NCI-H2081 treated with DMSO at 0.1 percent for 48 hours (cell line): ENCODE results near the gene MFSD6.
"Not testable (repeated sequence)": the region's sequence is repeated elsewhere in the genome, so short reads cannot be mapped to it uniquely, and the experiment has no call there.

Source experiments
- DNase-seq: peaks from one replicate; lab custom pipeline; 2025; lab: John Stamatoyannopoulos, UW

Gene MFSD6

DNA sequence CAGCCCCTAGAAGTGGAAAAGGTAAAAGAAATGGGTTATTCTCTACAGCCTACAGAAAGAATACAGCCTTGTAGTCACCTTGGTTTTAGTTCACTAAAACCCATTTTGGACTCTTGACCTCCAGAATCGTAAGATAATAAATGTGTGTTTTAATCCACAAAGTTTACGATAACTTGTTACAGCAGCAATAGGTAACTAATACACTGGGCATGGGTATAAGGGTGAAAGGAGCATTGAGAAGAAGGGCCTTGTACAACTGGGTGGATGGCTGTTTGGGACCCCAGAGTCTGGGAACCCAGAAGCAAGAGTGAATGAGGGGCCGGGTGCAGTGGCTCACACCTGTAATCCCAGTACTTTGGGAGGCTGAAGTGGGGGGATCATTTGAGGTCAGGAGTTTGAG lies 2.2 kb upstream of the MFSD6 start:
- no peak for DNase-seq

DNA sequence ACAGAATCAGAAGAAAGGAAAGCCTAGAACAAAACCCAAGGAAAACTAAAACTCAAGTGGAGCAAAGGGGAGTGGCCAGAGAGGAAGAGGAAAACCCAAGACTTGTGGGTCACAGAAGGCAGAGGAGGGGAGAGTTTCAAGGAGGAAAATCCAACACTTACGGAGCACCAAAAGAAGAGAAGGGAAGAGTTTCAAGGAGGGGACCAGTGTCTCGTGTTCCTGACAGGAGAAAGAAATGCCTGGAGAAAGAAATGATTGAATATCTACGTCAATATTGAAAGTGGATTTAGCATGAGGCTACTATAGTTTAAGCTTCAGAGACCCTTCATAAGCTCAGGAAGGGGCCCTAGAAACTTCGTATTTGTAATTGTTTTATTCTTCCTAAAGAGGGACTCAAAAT lies 1.4 kb upstream of the MFSD6 start:
- no peak for DNase-seq

- no peak for DNase-seq
Measured at GRCh38 chr2:190407246-190407661, 901 bp upstream of the MFSD6 start.

GRCh38 chr2:190408538-190409271 lies 550 bp downstream of the MFSD6 start:
- DNase-seq: no peak

DNA sequence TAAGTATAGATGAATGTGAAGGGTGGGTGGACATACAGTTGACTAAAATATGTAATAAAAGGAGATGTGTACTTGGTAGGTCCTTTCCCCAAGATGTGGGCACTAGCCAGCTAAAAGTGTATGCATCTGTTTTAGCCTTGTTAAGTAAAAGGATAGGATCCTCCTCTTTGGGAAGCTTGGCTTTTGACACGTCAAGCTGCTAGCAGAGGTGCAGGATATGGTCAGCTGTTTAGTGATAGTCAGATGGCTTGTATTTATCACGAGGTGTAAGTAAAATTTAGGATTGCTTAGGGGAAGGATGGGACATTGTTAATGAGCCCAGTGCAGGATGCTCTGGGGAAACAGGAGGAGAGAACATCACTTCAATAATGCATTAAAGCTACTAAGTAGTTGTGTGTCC lies 1.5 kb downstream of the MFSD6 start:
- no peak for DNase-seq

- DNase-seq: no peak
Measured at GRCh38 chr2:190410166-190410565, 2.0 kb downstream of the MFSD6 start.

GRCh38 chr2:190412966-190413365 lies 4.8 kb downstream of the MFSD6 start:
- DNase-seq: no peak

DNA sequence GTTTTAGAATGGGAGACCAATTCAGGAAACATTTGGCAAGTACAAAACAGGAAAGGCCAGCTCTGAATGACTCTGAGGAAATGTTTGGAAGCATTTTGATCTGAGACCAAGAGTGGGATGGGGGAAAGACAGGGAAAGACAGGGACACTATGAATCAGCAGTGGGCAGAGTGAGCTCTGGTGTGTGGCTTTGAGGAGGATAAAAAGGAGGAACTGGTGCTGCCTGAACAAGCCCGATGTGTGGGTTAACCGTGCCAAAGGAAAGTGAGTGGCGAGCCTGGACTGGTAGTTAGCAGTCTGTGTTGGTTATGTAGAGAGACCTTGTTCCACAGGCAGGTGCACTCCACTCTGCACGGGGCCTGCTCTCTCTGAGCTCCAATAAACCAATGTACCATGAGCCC lies 5.3 kb downstream of the MFSD6 start:
- no peak for DNase-seq

DNA sequence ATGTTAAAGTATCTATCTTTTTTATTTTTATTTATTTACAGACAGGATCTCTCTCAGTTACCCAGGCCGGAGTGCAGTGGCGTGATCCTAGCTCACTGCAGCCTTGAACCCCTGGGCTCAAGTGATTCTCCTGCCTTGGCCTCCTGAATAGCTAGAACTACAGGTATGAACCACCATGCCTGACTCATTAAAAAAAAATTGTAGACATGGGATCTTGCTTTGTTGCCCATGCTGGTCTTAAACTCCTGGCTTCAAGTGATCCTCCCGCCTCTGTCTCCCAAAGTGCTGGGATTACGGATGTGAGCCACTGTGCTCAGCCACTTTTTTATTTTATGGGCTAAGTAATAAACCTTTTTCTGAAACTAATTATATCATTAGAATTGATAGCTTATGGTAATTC lies 7.1 kb downstream of the MFSD6 start:
- no peak for DNase-seq

- no peak for DNase-seq
Measured at GRCh38 chr2:190415794-190416775, 7.9 kb downstream of the MFSD6 start.

- no peak for DNase-seq
Measured at GRCh38 chr2:190417045-190417842, 9.1 kb downstream of the MFSD6 start.

DNA sequence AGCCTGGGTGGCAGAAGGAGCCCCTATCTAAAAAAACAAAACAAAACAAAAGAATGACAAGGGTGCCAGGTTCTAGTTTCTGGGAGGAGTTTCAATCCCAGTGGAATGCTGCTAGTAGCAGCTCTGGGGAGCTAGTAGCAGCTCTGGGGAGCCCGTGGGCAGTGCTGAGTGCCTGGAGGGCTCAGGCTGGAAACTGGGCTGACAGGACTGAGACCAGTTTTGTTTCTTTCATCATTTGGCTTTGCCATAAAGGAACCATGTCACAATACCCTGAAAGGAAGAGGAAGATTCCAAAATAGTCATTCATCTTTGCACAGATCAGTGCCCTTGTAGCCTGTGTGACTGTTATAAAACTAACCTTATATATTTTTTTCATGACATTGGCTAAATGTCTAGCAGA lies 10.6 kb downstream of the MFSD6 start:
- no peak for DNase-seq

DNA sequence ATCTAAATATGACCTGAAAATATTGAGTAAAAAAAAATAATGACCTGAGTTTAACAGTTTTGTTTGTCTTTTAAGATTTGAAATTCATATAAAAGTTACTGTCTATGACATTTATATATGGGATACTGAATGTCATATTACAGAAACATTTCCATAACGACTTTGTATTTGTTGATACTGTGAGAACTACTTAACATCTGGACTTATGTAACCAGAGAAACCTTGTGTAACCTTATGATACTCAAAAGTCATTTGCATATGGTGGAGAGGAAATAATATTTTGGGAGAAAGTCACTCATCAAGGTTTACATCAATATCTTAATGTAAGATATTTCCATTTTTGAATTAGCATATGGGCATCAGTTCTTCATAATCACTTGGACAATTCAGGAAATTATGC lies 12.6 kb downstream of the MFSD6 start:
- no peak for DNase-seq

GRCh38 chr2:190425221-190425866 lies 17.2 kb downstream of the MFSD6 start:
- DNase-seq: no peak

- DNase-seq: no peak
Measured at GRCh38 chr2:190425883-190426658, 17.9 kb downstream of the MFSD6 start.

DNA sequence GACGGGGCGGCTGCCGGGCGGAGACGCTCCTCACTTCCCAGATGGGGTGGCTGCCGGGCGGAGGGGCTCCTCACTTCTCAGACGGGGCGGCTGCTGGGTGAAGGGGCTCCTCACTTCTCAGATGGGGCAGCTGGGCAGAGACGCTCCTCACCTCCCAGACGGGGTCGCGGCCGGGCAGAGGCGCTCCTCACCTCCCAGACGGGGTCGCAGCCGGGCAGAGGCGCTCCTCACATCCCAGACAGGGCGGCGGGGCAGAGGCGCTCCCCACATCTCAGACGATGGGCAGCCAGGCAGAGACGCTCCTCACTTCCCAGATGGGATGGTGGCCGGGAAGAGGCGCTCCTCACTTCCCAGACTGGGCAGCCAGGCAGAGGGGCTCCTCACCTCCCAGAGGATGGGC lies 22.7 kb downstream of the MFSD6 start:
- DNase-seq: not testable (repeated sequence)

GRCh38 chr2:190431907-190432306 lies 23.8 kb downstream of the MFSD6 start:
- DNase-seq: no peak

DNA sequence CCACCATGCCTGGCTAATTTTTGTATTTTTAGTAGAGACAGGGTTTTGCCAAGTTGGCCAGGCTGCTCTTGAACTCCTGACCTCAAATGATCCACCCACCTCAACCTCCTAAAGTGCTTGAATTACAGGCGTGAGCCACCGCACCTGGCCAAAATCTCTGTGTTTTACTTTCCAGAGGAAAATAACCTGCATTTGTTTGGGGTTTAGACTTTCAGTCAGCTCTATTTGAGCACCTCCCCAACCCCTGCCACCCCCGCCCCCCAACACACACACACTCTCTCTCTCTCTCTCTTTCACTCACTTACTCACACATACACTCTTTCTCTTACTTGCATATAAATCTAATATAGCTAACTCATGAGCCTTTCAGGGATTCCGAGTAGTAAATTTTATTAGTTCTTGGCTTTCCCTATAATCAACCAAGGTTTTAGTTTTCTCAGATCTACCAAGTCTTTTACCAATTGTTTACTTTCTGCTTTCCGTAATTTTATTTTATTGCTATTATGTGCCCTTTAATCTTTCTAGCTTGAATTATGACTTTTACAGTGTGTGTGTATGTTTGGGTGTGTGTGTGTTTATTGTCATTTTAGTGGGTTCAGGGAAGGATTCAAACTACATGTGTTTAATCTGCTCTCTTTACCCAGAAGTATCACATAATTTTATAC lies 24.5 kb downstream of the MFSD6 start:
- no peak for DNase-seq

GRCh38 chr2:190435031-190435670 lies 27.0 kb downstream of the MFSD6 start:
- DNase-seq: no peak

GRCh38 chr2:190436557-190436956 lies 28.4 kb downstream of the MFSD6 start:
- no peak for DNase-seq
